Measurements from ENCODE around the gene SBNO2.

DNA sequence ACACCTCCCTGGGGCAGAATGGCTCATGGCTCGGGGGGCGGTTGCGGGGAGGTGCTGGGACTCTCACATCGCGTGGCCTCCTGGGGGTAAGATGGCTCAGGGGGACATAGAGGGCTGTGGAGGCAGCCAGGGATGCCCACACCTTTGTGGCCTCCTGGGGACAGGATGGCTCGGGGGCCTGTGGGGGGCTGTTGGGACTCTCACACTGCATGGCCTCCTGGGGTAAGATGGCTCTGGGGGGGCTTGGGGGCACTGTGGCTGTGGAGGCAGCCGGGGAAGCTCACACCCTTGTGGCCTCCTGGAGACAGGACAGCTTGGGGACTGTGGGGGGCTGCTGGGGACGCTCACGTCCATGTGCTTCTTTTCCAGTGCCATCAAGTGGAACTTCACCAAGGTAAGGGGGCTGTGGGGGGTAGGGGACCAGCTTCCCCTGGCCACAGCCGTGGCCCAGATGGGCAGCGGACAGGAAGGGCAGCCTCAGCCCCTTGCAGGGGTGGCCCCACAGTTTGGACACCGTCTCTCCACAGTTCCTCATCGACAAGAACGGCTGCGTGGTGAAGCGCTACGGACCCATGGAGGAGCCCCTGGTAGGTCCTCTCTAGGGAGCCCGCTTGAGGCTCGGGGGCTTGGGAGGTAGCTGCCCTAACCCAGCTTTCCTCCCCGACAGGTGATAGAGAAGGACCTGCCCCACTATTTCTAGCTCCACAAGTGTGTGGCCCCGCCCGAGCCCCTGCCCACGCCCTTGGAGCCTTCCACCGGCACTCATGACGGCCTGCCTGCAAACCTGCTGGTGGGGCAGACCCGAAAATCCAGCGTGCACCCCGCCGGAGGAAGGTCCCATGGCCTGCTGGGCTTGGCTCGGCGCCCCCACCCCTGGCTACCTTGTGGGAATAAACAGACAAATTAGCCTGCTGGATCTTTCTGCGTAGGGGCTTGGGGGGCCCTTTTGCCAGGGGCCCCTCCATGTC, 67.9 kb downstream of the SBNO2 start:
- no peak for TF ChIP-seq EZH2 (IDR thresholded peaks at IDR 0.05; ENCODE audit: borderline replicate concordance, insufficient read depth, low read depth, low read length, poor library complexity, severe bottlenecking)
- TF ChIP-seq, protein P1, sequence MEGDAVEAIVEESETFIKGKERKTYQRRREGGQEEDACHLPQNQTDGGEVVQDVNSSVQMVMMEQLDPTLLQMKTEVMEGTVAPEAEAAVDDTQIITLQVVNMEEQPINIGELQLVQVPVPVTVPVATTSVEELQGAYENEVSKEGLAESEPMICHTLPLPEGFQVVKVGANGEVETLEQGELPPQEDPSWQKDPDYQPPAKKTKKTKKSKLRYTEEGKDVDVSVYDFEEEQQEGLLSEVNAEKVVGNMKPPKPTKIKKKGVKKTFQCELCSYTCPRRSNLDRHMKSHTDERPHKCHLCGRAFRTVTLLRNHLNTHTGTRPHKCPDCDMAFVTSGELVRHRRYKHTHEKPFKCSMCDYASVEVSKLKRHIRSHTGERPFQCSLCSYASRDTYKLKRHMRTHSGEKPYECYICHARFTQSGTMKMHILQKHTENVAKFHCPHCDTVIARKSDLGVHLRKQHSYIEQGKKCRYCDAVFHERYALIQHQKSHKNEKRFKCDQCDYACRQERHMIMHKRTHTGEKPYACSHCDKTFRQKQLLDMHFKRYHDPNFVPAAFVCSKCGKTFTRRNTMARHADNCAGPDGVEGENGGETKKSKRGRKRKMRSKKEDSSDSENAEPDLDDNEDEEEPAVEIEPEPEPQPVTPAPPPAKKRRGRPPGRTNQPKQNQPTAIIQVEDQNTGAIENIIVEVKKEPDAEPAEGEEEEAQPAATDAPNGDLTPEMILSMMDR (IDR thresholded peaks at IDR 0.05), result no peak
